CD14-positive monocyte (primary cell): Measurements from ENCODE around the gene SLC38A6. TPM values are rescaled to one million over a fixed set of nuclear protein-coding genes. Genes with fewer than 3 reads are reported as not detected.

ENCODE experiments used
- DNase-seq, 3 donors: peaks; one replicate each; pipeline ENCODE4 v3.0.0-alpha.2; 2011 to 2022
- H2AFZ ChIP-seq: 2 replicates; pipeline ENCODE4 v1.6.0; 2012; ENCODE audit warnings: mild to moderate bottlenecking, low read depth, low read length, inconsistent platforms; ENCODE audit not compliant: insufficient read depth, poor library complexity, severe bottlenecking
- H3K27ac ChIP-seq, 2 donors: 1 replicate in 1 of 2; 2 replicates in 1 of 2; pipeline ENCODE4 v1.5.1; 2012 to 2013; ENCODE audit warnings: low read length in 2 of 2, control low read depth in 1 of 2, inconsistent platforms in 1 of 2, low read depth in 1 of 2, mild to moderate bottlenecking in 1 of 2
- H3K27me3 ChIP-seq, 2 donors: one replicate each; pipeline versions ENCODE4 v1.6.0 to v1.6.1; 2011 to 2013; ENCODE audit warnings: low read length in 2 of 2; ENCODE audit not compliant: control insufficient read depth in 2 of 2, insufficient read depth in 2 of 2
- H3K36me3 ChIP-seq, 2 donors: replicated peaks in 1 of 2; 1 replicate in 1 of 2; 2 replicates in 1 of 2; pipeline versions ENCODE4 v1.5.1 to v1.6.1; 2012 to 2013; ENCODE audit warnings: low read length in 2 of 2, control low read depth in 1 of 2, inconsistent platforms in 1 of 2, mild to moderate bottlenecking in 1 of 2; ENCODE audit not compliant: insufficient read depth in 2 of 2, control insufficient read depth in 1 of 2
- H3K4me1 ChIP-seq, 2 donors: 1 replicate in 1 of 2; 2 replicates in 1 of 2; pipeline versions ENCODE4 v1.5.1 to v1.6.1; 2012 to 2013; ENCODE audit warnings: low read length in 2 of 2, control low read depth in 1 of 2, inconsistent platforms in 1 of 2, mild to moderate bottlenecking in 1 of 2, moderate library complexity in 1 of 2; ENCODE audit not compliant: insufficient read depth in 2 of 2, control insufficient read depth in 1 of 2
- H3K4me2 ChIP-seq: replicated peaks from 2 replicates; pipeline ENCODE3; 2012; ENCODE audit warnings: low read length, moderate library complexity, mild to moderate bottlenecking; ENCODE audit not compliant: poor library complexity, severe bottlenecking; ENCODE audit errors: extremely low read depth
- H3K4me3 ChIP-seq, 3 experiments: fragments of 200-600 bp in 1 of 3; sonication (generic) in 1 of 3; replicated peaks in 1 of 3; 1 replicate in 2 of 3; 2 replicates in 1 of 3; pipeline ENCODE4 v1.5.1; 2011 to 2013; ENCODE audit warnings: low read length in 3 of 3, mild to moderate bottlenecking in 3 of 3, control low read depth in 2 of 3, low read depth in 2 of 3, inconsistent platforms in 1 of 3, moderate library complexity in 1 of 3
- H3K79me2 ChIP-seq: 2 replicates; pipeline ENCODE4 v1.6.0; 2012; ENCODE audit warnings: mild to moderate bottlenecking, control low read depth, inconsistent platforms, low read length, moderate library complexity; ENCODE audit not compliant: insufficient read depth
- H3K9ac ChIP-seq: 2 replicates; pipeline ENCODE4 v1.6.0; 2017; ENCODE audit warnings: low read length, mild to moderate bottlenecking; ENCODE audit not compliant: insufficient read depth, poor library complexity, severe bottlenecking
- H3K9me3 ChIP-seq, 2 donors: replicated peaks in 1 of 2; 1 replicate in 1 of 2; 2 replicates in 1 of 2; pipeline versions ENCODE4 v1.5.1 to v1.6.1; 2012 to 2013; ENCODE audit warnings: low read length in 2 of 2, control low read depth in 1 of 2; ENCODE audit not compliant: control insufficient read depth in 1 of 2, insufficient read depth in 1 of 2
- H4K20me1 ChIP-seq: 2 replicates; pipeline ENCODE4 v1.6.0; 2012; ENCODE audit warnings: mild to moderate bottlenecking, low read length, control low read depth, moderate library complexity; ENCODE audit not compliant: insufficient read depth
- H3K27ac Mint-ChIP-seq, 7 donors: one replicate each; pipeline ENCODE4 v1.8.0; 2020; ENCODE audit warnings: mild to moderate bottlenecking in 7 of 7, mixed read lengths in 7 of 7, moderate library complexity in 6 of 7, inconsistent platforms in 2 of 7
- H3K27me3 Mint-ChIP-seq, 3 donors: one replicate each; pipeline ENCODE4 v1.8.0; 2021 to 2022; ENCODE audit warnings: low read depth in 3 of 3, mild to moderate bottlenecking in 3 of 3, mixed read lengths in 3 of 3, moderate library complexity in 3 of 3, inconsistent platforms in 1 of 3
- H3K36me3 Mint-ChIP-seq, 2 donors: one replicate each; pipeline ENCODE4 v1.8.0; 2020; ENCODE audit warnings: mixed read lengths in 2 of 2, inconsistent platforms in 1 of 2, mild to moderate bottlenecking in 1 of 2
- H3K4me1 Mint-ChIP-seq: one replicate; pipeline ENCODE4 v1.8.0; 2020; ENCODE audit warnings: mild to moderate bottlenecking, mixed read lengths
- H3K4me3 Mint-ChIP-seq, 2 donors: one replicate each; pipeline ENCODE4 v1.8.0; 2020; ENCODE audit warnings: mild to moderate bottlenecking in 2 of 2, mixed read lengths in 2 of 2, moderate library complexity in 1 of 2
- H3K9me3 Mint-ChIP-seq, 7 donors: one replicate each; pipeline ENCODE4 v1.8.0; 2020 to 2022; ENCODE audit warnings: mixed read lengths in 7 of 7, mild to moderate bottlenecking in 6 of 7, moderate library complexity in 6 of 7, inconsistent platforms in 2 of 7
- CTCF ChIP-seq: fragments of 200-600 bp; IDR thresholded peaks from one replicate; pipeline ENCODE4 v1.8.0; 2022; ENCODE audit warnings: antibody characterized with exemption, mild to moderate bottlenecking
- WGBS: methylation state at CpG from one replicate; pipeline ENCODE4 v1.1.5; 2013; ENCODE audit warnings: missing lambda C conversion rate; ENCODE audit not compliant: insufficient coverage; 5-methylcytosine and 5-hydroxymethylcytosine counted together
- intact Hi-C, 2 donors: fragments of 100-400 bp; cut with micrococcal nuclease; formaldehyde crosslinking; loops; one replicate each; pipeline versions ENCODE4 v1.15.0 to v1.15.1; 2023
- polyA plus RNA-seq, 3 donors: library from polyadenylated mRNA; depleted of rRNA in 1 of 3; unstranded in 2 of 3; stranded (reverse) in 1 of 3; fragments of 300-500 nt in 2 of 3; fragments of >200 nt in 1 of 3; fragmentation: Illumina TruSeq in 2 of 3; gene quantifications; 1 replicate in 2 of 3; 2 replicates in 1 of 3; pipeline ENCODE4 v1.2.3, GENCODE V29; 2012 to 2021

Gene SLC38A6
- polyA plus RNA-seq, 3 donors: 10.3 to 15.9 (median 14.0) TPM

DNA sequence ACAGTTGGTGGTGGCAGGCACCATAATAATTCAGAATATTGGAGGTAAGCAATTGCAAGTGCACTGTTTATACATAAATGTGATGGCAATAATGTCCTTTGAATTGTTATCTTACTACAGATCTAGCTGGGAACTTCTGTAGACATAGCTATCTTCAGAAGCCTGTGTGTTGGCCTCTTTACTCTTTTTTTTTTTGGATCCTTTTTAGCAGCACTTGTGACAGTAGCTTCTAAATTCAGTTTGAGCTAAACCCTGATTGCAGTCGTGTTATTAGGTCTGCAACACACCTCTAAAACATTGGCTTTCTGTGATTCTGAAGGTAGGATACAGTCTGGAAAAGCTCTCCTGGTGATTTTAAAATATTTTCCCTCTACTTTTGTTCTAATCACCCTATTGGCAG is 38.5 kb downstream of the SLC38A6 start:
- Mint-ChIP-seq H3K9me3 (peaks cover 1 to 8% (median 5%) of the 10 kb centered on the region in 7 donors), H3K27me3 (peaks cover 0 to 1% (median 0%) of the 10 kb centered on the region in 3 donors), H3K27ac (no peak overlapping the region), H3K4me1 (no peaks in the 10 kb centered on the region), H3K4me3 (no peak overlapping the region), H3K36me3 (peaks cover 7 to 11% of the 10 kb centered on the region in 2 donors)
- no peak for DNase-seq
- Histone ChIP-seq H3K27me3 (no peaks in the 10 kb centered on the region), H3K9me3 (peaks cover 0 to 7% of the 10 kb centered on the region in 2 donors), H3K27ac (no peak overlapping the region), H4K20me1 (no peaks in the 10 kb centered on the region), H3K4me3 (no peak overlapping the region), H3K4me1 (no peaks in the 10 kb centered on the region), H3K9ac (no peak overlapping the region), H3K36me3 (peaks cover 2 to 4% of the 10 kb centered on the region in 2 donors), H3K79me2 (no peaks in the 10 kb centered on the region), H3K4me2 (no peak overlapping the region), H2AFZ (no peak overlapping the region)
- no peak for TF ChIP-seq CTCF
- intact Hi-C loops: no loop called here
- WGBS: no CpG with 5 or more reads among the region's 1 CpG

- H3K4me1 ChIP-seq: no peaks in the 10 kb centered on the region
- Mint-ChIP-seq H3K36me3 (peaks cover 0 to 9% of the 10 kb centered on the region in 2 donors), H3K27me3 (peaks cover 0 to 3% (median 0%) of the 10 kb centered on the region in 3 donors), H3K4me3 (no peak overlapping the region), H3K9me3 (no peaks in the 10 kb centered on the region), H3K4me1 (peaks cover 5% of the 10 kb centered on the region), H3K27ac (peak overlapping the region in 1 of 7 donors; percentile 26)
- no peaks in the 10 kb centered on the region for H3K79me2 ChIP-seq
- no peaks in the 10 kb centered on the region for H4K20me1 ChIP-seq
- H3K36me3 ChIP-seq: no peaks in the 10 kb centered on the region
- peak; percentile 93 for TF ChIP-seq CTCF
- no peak overlapping the region for H3K4me3 ChIP-seq
- H3K27ac ChIP-seq: no peak overlapping the region
- WGBS: 17% methylated on average over 3 of the region's 7 CpGs
- no peak overlapping the region for H3K9ac ChIP-seq
- intact Hi-C loops: loop anchor here in 1 of 2 donors (2.0 to 10.0 kb wide), 2 partner anchors 301 to 401 kb away; partner anchors contain the start of gene SIX4
- no peaks in the 10 kb centered on the region for H3K27me3 ChIP-seq
- peak; percentile 46 to 66 (median 62) for DNase-seq
- H3K9me3 ChIP-seq: no peaks in the 10 kb centered on the region
- no peak overlapping the region for H2AFZ ChIP-seq
- H3K4me2 ChIP-seq: no peak overlapping the region
Measured at GRCh38 chr14:61025251-61026223, 44.5 kb downstream of the SLC38A6 start.
